Hematopoietic multipotent progenitor cell treated with erythropoietin and hydrocortisone succinate and interleukin-3 and kit ligand, for 17 days (in vitro differentiated cells): ENCODE measurements around the gene UBE2QL1.

Source experiments
- DNase-seq: peaks from one replicate; pipeline ENCODE4 v3.0.0-alpha.2; 2015; ENCODE audit warnings: low spot score

The UBE2QL1 gene

DNA sequence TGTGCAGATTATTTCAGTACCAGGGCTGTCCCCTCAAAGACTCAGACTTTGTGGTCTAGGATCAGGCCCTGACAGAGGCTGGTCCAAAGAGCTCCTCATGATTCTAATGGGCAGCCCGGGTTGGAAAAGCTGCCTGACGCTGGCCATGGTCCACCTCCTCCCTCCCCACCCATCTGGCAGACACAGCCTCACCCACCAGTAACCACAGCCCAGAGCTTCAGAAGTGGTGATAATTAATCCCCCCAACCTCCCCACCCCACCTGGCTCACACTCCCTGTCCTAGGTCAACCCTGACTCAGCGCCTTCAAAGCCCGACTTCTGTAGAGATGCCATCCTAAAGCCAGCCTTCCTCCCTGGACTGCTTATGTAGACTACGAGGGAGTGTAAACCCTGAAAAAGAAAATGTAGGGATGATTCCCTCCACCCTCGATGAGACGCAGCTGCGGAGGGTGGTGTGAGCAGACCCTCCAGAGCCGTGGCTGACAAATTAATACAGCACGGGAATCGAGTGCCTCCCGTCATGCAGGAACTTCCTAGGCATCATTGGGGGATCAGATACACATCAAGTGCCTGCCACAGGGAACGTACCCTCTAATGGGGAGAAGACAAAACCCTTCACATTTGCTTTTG lies 7.0 kb downstream of the UBE2QL1 start:
- no peak for DNase-seq

DNA sequence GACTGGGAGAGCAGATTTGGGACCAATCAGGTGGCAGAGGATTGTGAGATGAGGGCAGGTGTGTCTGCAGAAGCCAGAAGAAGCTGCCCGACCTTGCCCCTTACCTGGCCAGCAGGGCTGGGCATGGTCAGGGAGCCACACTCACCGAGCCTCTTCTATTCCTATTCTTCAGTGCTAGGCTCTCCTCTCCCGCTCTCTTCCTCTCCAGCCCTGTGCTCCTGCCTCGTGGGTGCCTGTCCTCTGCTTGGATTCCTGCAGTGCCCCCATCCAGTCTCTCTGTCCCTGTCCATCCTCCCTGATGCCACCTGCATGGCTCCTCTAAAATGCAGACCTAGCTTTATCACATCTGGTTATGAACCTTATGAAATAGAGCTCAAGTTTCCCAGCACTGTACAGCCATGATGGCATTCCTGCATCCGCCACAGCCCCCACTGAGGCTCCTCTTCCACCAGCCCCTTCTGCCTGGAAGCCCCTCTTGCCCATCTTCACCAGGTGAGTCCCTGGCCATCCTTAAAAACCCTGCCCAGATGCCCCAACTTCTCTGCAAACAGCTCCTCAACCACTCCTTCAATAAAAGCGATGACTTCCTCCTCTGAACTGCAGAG lies 8.2 kb downstream of the UBE2QL1 start:
- DNase-seq: no peak

DNA sequence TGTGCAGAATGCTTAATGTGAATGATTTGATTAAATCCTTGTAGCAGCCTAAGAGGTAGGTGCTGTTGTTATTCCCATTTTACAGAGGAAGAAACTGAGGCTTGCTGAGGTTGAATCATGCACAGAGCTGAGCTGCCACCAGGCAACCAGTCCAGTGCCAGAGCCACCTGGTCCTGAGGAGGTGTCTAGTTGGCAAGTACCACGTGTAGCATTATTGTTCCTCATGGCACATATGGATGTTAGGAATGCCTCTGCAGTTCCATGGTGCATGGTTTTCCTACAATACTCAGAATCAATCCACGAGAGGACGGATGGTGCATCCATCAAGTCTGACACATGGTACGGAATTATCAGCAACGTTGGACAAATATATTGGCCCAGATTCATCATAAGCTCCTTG lies 8.9 kb downstream of the UBE2QL1 start:
- no peak for DNase-seq

DNA sequence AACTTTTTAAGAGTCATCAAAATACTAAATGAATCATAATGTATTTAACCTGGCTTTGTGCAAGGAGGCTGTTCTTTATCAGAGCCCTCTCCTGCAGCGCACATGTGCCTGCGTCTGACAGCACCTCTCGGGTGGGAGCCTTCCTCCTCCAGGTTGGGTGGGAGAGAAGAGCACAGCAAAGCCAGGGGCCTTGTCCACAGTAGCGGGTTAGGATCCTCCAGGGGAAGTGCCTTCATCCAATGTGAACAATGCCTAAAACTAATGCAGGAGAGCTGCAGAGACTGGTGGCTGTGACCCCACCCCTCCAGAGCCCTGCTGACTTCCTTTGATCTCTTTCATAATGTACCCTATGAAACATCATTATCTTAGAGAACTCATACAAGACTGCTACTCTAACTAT lies 10.2 kb downstream of the UBE2QL1 start:
- DNase-seq: no peak

DNA sequence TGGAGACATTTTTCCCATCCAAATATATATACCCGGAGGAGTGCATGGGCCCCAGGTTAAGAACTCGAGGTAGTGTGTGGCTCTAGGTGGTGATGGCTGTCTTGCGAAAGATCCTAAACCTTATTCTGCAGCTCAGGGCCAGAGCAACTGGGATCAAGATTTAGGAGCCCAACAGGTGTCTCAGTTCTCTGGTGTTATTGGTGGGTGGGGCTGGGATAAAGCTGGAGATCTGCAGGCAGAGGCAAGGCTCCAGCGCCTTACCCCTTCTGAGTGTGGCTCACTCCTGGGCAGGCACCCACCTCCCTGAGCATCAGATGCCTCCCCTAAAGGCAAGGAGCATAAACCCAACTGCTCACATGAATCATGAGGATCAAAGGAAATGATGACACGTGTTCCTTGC lies 11.2 kb downstream of the UBE2QL1 start:
- no peak for DNase-seq

DNA sequence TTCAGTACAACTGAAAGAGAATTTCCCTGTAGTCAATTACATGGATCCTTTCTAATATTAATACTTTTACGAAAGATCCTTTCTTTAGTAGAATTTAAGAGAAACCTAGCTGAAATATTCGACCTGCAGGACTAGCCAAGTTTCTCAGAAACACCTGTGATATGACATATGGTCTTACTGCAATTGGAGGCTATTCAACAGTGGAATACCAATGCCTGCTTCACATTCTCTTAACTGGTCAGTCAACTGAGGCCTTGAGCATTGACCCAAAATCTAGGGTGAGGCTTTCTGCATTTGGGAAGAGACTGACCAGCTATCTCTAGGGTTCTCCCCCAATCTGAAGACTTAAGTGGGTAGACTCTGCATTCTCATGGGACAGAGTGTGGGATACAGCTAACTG lies 12.3 kb downstream of the UBE2QL1 start:
- no peak for DNase-seq

DNA sequence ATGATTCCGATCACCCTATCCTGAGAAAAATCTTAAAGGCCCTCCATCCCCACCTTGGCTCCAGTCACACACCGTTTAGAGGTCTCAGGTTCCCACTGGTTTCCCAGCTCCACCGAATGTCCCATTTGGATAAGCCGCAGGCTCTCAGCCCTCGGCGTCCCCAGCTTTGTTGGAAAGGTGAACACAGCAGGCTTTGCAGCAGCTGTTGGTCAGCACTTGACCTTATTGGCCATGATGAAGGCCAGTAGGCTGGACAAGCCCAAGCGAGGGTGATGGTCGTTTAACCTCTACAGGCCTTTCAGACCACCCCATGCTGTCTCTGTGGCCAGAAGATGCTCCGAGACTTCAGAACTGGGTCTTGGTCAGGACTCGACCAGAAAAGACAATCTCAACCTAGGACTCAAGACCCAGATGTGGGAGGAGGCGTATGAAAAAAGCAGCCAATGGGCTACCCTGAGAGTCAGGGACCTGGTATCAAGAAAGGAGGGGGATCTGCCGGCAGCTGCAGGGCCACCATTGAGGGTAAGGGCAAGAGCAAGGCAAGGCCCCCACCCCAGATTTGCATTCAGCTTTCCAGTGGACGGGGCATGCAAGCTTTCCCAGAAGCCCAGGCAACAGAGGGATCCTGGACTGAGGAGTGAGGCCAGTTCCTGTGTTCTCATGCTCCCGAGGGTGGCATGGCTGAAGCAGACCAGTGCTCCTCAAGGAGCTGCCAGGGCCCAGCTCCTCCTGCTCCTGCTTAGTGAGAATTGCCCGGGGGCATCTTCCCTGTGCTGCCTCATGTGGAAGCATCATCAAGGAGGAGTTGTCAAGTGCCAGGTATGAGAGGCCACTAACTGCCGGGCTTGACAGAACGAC lies 13.4 kb downstream of the UBE2QL1 start:
- DNase-seq: no peak

DNA sequence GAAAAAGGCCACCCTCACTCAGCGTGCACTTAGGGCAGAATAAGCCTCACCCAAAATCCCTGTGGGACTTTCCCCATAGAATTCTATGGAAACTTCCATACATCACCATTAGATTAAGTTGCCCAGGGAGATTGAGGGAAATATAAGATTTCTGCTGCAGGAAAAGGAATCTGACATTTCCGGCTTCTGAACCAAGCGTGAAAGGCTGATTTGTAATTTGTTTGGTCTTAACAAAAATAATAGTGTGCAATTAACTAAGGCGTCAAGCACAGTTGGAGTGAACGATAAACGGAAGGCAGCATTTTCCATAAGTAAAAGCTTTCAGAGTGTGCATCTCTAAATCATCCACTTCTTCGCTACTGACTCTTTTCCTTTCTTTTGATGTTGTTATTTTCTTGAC lies 14.0 kb downstream of the UBE2QL1 start:
- no peak for DNase-seq

DNA sequence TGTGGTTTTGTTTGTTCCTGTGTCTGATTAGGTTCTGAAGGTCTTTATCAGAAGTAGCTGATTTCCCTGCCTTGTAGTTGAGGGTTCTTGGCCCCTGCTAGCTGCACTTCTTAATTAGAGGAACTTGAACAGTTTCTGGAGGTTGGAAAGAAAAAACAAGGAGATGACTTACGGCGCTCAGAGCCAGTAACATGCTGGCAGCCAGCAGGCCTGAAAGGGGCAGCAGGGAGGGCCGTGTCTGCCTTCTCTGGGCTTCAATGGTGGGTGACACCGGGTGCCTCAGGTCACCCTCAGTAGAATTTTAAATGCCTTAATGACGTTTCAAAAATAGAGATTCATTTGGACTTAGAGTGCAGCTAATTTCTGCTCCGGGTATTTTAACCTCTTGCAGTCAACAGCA lies 15.8 kb downstream of the UBE2QL1 start:
- DNase-seq: no peak

DNA sequence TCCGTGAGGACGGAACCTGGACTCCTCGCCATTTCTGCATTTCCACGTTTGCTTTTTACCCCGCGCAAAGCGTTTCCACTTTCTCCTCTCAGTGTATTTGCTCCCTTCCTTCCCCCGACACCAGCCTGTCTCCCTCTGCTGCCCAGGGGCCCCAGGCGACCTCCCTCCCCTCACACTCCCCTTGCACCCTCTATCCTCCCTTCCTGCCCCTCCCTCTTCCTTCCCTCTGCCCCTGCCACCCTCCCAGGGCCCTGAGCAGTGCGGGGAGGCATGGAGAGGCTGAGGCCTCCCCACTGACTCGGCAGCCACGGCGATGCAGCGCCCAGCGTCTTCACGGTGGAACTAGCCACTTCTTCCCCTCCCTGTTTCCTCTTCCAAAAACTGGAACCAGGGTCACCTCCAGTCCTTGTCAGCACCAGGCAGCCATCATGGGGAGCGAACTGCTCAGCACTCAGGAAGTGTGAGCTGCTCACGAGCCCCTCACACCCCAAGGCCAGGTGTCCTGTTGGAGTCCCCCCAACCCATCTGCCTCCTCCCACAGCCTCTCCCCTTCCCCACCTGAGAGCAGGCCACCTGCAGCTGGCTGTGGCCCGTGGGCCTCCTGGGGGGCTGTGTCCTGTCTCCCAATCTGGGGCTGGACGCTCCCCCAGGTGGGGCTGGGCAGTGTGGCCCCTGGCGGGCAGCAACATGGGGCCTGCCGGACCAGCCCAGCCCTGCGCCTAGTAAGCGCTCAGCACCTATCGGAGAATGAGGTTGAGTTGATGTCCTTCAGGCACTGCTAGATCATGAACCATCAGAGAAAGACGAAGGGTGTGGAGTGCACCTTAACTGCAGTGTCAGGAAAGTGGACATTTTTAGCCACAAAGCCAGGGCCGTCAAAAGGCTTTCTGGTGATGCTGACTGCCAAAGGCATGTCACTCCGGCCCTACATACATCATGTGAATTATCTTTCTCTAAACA lies 17.5 kb downstream of the UBE2QL1 start:
- DNase-seq: no peak

DNA sequence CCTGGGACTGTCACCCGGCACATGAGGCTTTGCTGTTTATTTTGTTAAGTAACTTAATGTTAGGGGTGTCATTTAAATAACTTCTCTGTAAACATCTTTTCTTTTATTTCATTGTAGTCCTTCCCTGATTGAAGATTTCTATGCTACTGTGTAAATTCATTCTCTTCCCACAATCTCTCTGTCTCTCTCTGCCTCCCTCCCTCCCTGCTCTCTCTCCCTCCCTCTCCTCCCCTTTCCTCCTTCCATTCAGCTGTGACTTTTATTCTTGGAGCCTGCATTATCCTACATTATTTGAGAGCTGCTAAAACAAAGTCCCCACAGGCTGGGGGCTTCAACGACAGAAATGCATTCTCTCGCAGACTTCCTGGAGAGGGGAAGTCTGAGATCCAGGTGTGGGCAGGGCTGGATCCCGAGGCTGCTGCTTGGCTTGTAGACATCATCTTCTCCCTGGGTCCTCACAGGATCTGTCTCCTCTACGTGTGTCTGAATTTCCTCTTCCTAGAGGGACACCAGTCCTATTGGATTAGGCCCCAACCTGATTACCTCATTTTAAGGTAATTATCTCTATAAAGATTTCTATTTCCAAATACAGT lies 18.4 kb downstream of the UBE2QL1 start:
- DNase-seq: no peak

DNA sequence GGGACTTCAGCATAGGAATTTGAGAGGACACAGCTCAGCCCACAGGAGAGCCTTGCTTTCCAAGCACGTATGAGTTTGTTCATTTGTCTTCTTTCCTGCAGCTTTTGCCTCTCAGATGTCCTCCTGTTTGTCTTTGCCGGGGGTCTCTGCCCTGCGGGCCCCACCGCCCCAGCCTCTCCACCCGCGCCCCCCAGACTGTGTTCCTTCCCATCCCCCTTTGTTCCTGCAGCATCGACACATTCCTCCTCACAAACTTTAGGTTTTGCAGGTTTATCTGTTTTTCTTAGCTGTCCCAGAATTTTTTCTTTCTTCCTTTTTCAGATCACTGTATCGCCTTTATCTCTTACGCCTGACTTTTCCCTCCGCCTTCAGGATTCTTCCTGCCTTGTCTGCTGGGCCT lies 18.9 kb downstream of the UBE2QL1 start:
- DNase-seq: no peak

DNA sequence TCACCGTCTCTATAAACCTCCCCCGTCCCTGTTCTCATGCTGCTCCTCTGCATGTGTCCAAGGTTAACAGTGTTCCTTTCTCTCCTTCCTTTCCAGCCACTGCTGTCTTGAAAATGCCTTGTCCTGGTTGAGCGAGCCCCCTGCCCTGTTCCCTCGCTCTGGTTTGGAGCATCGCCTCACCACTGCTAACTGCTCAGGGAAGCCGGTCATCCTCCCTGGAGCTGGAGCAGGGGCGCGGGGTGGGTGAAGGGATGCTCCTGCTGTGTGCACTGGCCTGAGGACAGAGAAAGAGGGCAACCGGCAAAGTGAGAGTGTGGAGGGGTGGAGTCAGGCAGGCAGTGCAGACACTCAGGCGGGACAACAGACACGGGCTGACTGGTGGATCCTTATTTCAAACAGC lies 19.4 kb downstream of the UBE2QL1 start:
- no peak for DNase-seq

DNA sequence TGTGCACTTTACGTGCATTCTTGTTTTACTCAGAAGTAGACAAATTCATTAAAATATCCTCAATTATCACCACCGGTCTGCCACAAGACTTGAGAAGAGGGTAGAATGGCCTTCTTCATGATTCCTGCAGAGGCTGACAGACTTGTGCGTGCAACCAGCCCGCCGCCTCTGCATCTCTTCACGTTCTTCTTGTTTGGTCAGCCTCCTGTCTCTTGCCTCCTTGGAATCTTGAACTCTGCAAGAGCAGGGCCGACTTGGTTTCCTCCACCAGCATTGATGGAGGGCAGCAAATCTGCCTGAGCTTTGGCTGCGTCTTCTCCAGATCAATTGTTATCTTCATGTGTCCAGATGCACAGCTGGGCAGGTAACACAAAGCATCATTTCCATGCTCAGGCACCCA lies 20.2 kb downstream of the UBE2QL1 start:
- DNase-seq: no peak

DNA sequence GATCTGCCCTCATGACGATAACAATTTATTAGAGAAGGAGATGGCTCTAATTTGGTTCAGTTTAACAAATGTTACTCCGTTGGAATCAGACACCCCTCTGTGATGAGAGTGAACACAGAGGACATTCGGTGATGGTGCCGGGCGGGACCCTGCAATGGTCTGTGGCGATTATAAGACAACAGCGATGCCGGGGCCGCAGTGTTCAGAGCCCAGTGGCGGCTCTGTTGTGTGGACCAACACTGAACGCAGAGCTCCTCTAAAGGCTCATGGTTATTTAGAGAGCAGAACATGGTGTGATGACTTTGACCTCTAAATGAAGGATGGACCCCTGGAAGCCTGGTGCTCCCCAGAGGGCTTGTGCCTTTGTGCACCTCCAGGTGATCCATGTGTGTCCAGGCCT lies 21.2 kb downstream of the UBE2QL1 start:
- no peak for DNase-seq

DNA sequence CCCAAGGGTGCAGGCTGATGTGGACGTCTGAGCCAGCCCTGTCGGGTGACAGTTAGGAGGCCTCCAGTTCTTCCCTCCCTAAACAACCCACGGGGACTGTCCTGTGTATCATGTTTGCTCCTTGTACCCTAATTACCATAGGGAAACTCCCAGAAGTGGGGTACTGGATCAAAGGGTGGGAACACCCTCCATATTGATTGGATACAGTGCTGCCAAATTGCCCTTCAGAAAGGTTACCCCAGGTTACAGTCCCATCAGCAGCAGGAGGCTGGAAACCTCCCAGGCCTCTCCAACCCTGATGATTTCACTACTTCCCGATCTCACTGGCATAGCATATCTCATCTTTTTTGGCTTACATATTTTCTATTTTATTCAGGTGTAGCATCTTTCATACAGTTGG lies 22.0 kb downstream of the UBE2QL1 start:
- no peak for DNase-seq

DNA sequence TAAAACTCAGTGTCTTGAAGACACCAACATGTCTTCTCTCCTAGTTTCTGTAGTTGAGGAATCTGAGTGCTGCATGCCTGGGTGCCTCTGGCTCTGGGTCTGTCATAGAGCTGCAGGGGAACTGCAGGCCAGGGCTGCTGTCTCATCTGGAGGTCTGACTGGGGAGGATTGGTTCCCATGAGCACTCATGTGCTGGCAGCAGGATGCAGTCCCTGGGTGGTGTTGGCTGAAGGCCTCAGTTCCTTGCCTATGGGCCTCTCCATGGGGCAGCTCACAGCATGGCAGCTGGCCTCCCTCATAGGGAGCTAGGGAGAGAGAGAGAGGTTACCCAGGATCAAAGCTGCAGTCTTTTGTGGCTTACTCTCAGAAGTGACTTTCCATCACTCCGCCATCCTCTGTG lies 22.6 kb downstream of the UBE2QL1 start:
- DNase-seq: no peak

DNA sequence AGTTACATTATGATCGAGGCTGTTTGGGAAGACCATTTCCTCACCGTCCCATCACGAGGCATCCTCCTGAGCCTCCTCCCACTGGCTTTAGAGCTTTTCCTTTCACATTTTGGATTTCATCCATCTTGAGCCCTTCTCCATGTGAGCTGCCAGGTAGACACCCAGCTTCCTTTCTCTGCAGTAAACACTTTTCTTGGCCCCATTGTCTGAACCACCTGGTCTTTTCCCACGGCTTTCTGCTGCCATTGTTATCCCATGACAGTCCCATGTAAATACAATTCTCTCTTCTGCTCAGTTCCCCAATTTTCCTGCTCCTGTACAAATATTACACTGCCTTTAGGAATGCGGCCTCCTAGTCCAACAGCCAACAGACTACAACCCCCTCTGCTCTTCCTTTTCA lies 24.1 kb downstream of the UBE2QL1 start:
- no peak for DNase-seq

DNA sequence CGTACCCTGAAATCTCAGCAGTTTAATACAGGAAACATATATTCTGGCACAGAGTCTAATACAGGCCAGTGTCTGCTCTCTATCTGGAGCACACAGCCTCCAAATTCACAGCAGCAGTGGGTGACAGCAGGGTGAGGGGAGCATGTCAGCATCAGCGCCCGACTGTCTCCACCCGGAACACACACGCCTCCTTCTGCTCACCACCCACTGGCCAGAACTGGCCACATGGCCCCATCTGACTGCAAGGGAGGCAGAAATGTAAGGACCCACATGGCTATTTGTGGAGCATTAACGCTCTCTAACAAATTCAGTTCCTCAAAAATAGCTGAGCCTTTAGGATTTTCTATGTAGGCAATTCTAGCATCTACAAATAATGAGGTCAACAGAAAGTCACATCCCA lies 24.6 kb downstream of the UBE2QL1 start:
- no peak for DNase-seq

DNA sequence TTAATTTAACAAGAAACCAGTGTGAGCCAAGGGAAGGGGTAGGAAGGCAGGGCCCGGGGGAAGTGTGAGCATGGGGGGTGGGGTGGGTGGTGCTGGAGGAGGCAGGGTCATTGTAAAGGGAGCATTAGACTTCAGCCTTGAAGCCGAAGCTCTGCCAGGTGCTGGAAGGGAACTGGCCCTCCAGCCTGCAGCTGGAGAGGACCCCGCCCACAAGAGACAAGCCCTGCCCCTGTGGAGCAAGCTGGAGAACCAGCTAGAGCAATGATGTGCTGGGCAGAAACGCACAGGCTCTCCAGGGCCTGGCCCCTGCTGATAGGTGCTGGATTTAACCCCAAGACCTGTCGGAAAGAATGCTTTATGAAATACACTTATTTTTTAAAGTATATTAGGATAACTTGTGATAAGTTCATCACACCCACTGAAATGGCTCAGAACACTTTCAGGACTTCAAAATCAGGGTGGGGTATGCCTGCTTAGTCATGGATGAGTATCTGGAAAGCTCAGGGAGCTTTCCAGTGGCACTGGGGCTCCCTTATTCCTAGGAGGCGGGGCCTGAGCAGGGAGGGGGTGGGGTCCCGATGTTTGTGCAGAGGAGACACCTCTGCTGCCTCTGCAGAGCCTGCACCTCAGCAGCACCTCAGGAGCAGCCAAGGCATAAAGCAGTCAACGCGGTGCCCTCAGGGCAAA lies 27.1 kb downstream of the UBE2QL1 start:
- no peak for DNase-seq

DNA sequence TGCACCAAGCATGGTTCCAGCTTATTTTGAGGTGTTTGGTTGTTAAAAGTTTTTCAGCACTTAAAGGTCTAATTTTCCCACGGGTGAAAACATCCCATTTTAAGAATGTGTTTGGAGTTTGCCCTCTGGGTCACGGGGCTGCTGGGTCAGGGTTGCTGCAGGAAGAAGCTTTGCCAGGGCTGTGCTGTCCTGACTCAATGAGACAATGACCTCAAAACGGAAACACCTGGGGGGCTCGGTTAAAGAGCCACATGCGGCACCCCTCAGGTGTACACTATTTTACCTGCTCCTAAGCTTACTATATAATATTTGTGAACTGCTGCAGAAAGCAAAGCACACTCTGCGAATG lies 27.6 kb downstream of the UBE2QL1 start:
- no peak for DNase-seq
